VCaP (cell line): Measurements from ENCODE around the gene ALDH1L2.

Experiments
- H3K27ac ChIP-seq: fragments of 450-650 bp; 2 replicates; pipeline ENCODE4 v1.5.1; 2017
- CTCF ChIP-seq: fragments of 450-650 bp; conservative IDR thresholded peaks from 2 replicates; pipeline ENCODE4 v1.5.1; 2017; ENCODE audit warnings: mild to moderate bottlenecking, moderate library complexity

ALDH1L2 gene

GRCh38 chr12:105048315-105048714 lies 35.9 kb downstream of the ALDH1L2 start:
- no peak overlapping the region for H3K27ac ChIP-seq
- TF ChIP-seq CTCF, result no peak

DNA sequence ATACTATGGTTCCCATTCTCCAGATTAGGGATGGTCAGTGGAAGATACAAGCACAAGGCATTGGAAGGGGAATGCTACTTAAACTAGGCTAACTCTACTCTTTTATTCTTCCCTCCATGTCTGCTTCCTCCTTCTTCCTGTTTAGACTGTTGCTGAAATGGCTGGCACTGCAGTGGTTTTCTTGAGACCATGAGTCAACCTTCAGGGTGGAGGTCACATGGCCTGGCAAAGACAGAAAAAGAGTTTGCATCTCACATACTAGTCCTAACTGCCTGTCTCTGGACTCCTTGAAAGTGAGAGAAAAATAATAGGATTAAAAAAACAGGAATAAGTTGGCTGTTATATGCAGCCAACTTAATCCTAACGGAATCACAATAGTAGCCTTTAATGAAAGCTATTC lies 37.0 kb downstream of the ALDH1L2 start:
- TF ChIP-seq CTCF, result no peak
- no peak overlapping the region for H3K27ac ChIP-seq

- no peak overlapping the region for H3K27ac ChIP-seq
- TF ChIP-seq CTCF, result no peak
Observed at GRCh38 chr12:105041186-105041585, 43.1 kb downstream of the ALDH1L2 start.

DNA sequence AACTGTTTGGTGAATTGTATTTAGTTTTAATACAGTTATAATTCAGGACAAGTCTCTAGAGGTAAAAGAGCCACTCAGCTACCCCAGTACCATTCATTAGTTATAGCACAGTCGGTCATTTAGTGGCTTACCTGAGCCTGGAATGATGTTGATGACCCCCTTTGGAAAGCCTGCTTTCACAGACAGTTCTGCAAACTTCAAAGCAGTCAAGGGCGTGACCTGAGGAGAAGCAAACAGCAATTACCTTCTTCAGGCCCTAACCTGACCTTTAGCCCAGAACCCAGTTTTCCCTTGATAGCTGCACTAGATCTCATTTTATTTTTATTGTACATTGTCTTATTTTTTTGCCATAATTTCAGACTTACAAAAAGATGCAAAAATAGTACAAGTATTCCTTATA lies 43.8 kb downstream of the ALDH1L2 start:
- no peak overlapping the region for H3K27ac ChIP-seq
- TF ChIP-seq CTCF, result no peak

DNA sequence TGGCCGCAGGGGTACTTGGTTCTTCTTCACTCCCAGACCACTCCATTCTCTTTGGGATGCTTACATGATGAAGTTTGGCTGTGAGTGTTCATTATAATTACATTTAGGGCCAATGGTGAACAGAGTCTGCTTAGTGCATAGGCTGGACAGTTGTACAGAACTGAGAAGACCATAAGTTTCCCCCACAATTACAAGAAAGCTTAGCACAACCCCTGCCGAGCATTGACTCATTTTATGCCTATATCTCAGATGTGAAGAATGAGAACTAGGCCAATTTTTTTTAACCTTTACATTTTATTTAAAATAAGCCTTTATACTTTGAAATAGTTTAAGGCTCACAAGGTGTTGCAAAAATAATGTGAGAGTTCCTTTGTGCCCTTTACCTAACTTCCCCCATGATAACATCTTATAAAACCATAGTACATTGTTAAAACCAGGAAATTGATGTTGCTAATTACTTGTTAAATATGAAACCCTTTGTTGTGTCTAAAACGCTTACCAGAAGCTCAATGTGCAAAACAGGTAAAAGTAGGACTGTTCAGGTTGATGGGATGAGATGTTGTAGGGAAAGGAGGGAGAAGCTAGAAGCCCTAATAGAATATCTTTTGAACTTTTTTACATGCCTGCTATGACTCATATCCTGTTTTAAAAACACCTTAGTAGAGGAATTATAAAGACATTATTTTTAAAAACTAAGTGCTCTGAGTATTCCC lies 47.2 kb downstream of the ALDH1L2 start:
- H3K27ac ChIP-seq, result no peak overlapping the region
- TF ChIP-seq CTCF, result no peak

GRCh38 chr12:105033851-105034250 lies 50.4 kb downstream of the ALDH1L2 start:
- TF ChIP-seq CTCF, result no peak
- no peak overlapping the region for H3K27ac ChIP-seq

- no peak overlapping the region for H3K27ac ChIP-seq
- no peak for TF ChIP-seq CTCF
Observed at GRCh38 chr12:105032703-105033357, 51.4 kb downstream of the ALDH1L2 start.
